ENCODE measurements around the gene LUZP4.
"Not testable (repeated sequence)": the region's sequence is repeated elsewhere in the genome, so short reads cannot be mapped to it uniquely, and the experiment has no call there.

The LUZP4 gene

GRCh38 chrX:115339441-115340025 lies 50.0 kb downstream of the LUZP4 start:
- no peak for DNase-seq

- no peak for DNase-seq
These were observed 51.9 kb downstream of the LUZP4 start for GRCh38 chrX:115341421-115341820.

GRCh38 chrX:115344885-115345614 lies 55.5 kb downstream of the LUZP4 start:
- DNase-seq: peak; percentile 81

- DNase-seq: no peak
These were observed 56.1 kb downstream of the LUZP4 start for GRCh38 chrX:115345615-115346014.

- not testable (repeated sequence) for DNase-seq
These were observed 57.2 kb downstream of the LUZP4 start for GRCh38 chrX:115346738-115347137.

- no peak for DNase-seq
These were observed 59.1 kb downstream of the LUZP4 start for GRCh38 chrX:115348446-115349225.

GRCh38 chrX:115350711-115351381 lies 61.3 kb downstream of the LUZP4 start:
- DNase-seq: peak; percentile 5

GRCh38 chrX:115356369-115356768 lies 66.9 kb downstream of the LUZP4 start:
- DNase-seq: no peak
